ENCODE measurements around the gene ARHGAP4.

The ARHGAP4 gene

GRCh38 chrX:153927922-153928760 lies 2.1 kb upstream of the ARHGAP4 start:
- Histone ChIP-seq H3K14ac (ENCODE audit: low read length) (no peak overlapping the region), H3K36me3 (replicated peaks in 1 of 2; ENCODE audit: control insufficient read depth in 2 of 2, insufficient read depth in 2 of 2, low read length in 2 of 2) (peaks cover 10 to 39% of the 10 kb centered on the region in 2 donors), H3K79me1 (ENCODE audit: low read depth, low read length) (no peaks in the 10 kb centered on the region), H2AK5ac (ENCODE audit: low read depth, low read length) (peak overlapping the region; percentile 89), H2BK120ac (ENCODE audit: low read depth, low read length) (no peak overlapping the region), H3K27me3 (ENCODE audit: control insufficient read depth in 3 of 3, insufficient read depth in 3 of 3, low read depth in 1 of 3, low read length in 3 of 3) (peaks cover 0 to 36% (median 5%) of the 10 kb centered on the region in 3 experiments), H3K18ac (ENCODE audit: low read length) (peak overlapping the region; percentile 98), H3K4me2 (ENCODE audit: insufficient read depth, low read length, poor library complexity, severe bottlenecking) (peak overlapping the region; percentile 51), H4K8ac (ENCODE audit: low read depth, low read length) (no peak overlapping the region), H3K27ac (replicated peaks; ENCODE audit: low read length) (peak overlapping the region; percentile 97), H2BK5ac (ENCODE audit: low read length) (peak overlapping the region; percentile 93), H2AFZ (ENCODE audit: low read length) (peak overlapping the region; percentile 52), H2BK12ac (ENCODE audit: low read length) (no peak overlapping the region), H3K4ac (ENCODE audit: low read length) (peak overlapping the region; percentile 6), H3K23ac (ENCODE audit: low read depth, low read length, poor library complexity) (no peak overlapping the region), H3K4me3 (ENCODE audit: low read length in 2 of 2) (peak overlapping the region; percentile 67 to 94), H3K9me3 (replicated peaks in 1 of 2; ENCODE audit: control insufficient read depth in 2 of 2, insufficient read depth in 1 of 2, low read depth in 1 of 2, low read length in 2 of 2) (no peaks in the 10 kb centered on the region), H3K4me1 (ENCODE audit: control insufficient read depth in 2 of 2, insufficient read depth in 1 of 2, low read depth in 1 of 2, low read length in 2 of 2) (peaks cover 11 to 17% of the 10 kb centered on the region in 2 donors), H2BK15ac (ENCODE audit: low read length) (no peak overlapping the region), H3K9ac (ENCODE audit: low read depth, low read length, poor library complexity) (peak overlapping the region; percentile 86), H4K91ac (ENCODE audit: low read depth, low read length, poor library complexity) (no peak overlapping the region)
- peak; percentile 90 for DNase-seq (ENCODE audit: low spot score)
- no CpG with 5 or more reads among the region's 76 CpGs for WGBS, 2 donors (ENCODE audit: extremely low coverage in 2 of 2, insufficient read length in 2 of 2, insufficient replicate concordance in 1 of 2)

GRCh38 chrX:153927672-153927921 lies 1.5 kb upstream of the ARHGAP4 start:
- Histone ChIP-seq H2AK5ac (ENCODE audit: low read depth, low read length) (peak overlapping the region; percentile 89), H3K9me3 (replicated peaks in 1 of 2; ENCODE audit: control insufficient read depth in 2 of 2, insufficient read depth in 1 of 2, low read depth in 1 of 2, low read length in 2 of 2) (no peaks in the 10 kb centered on the region), H3K27ac (replicated peaks; ENCODE audit: low read length) (peak overlapping the region; percentile 97), H3K79me1 (ENCODE audit: low read depth, low read length) (no peaks in the 10 kb centered on the region), H3K4me1 (ENCODE audit: control insufficient read depth in 2 of 2, insufficient read depth in 1 of 2, low read depth in 1 of 2, low read length in 2 of 2) (peaks cover 11 to 17% of the 10 kb centered on the region in 2 donors), H3K27me3 (ENCODE audit: control insufficient read depth in 3 of 3, insufficient read depth in 3 of 3, low read depth in 1 of 3, low read length in 3 of 3) (peaks cover 0 to 37% (median 5%) of the 10 kb centered on the region in 3 experiments), H3K4me3 (ENCODE audit: low read length in 2 of 2) (peak overlapping the region; percentile 67 to 94), H3K14ac (ENCODE audit: low read length) (no peak overlapping the region), H3K9ac (ENCODE audit: low read depth, low read length, poor library complexity) (peak overlapping the region; percentile 86), H3K4me2 (ENCODE audit: insufficient read depth, low read length, poor library complexity, severe bottlenecking) (peak overlapping the region; percentile 51), H3K36me3 (replicated peaks in 1 of 2; ENCODE audit: control insufficient read depth in 2 of 2, insufficient read depth in 2 of 2, low read length in 2 of 2) (peaks cover 9 to 34% of the 10 kb centered on the region in 2 donors), H2BK120ac (ENCODE audit: low read depth, low read length) (no peak overlapping the region), H4K91ac (ENCODE audit: low read depth, low read length, poor library complexity) (no peak overlapping the region), H2BK12ac (ENCODE audit: low read length) (peak overlapping the region; percentile 73), H3K23ac (ENCODE audit: low read depth, low read length, poor library complexity) (peak overlapping the region; percentile 65), H3K18ac (ENCODE audit: low read length) (peak overlapping the region; percentile 98), H2BK5ac (ENCODE audit: low read length) (peak overlapping the region; percentile 93), H2BK15ac (ENCODE audit: low read length) (no peak overlapping the region), H4K8ac (ENCODE audit: low read depth, low read length) (peak overlapping the region; percentile 72), H2AFZ (ENCODE audit: low read length) (peak overlapping the region; percentile 52), H3K4ac (ENCODE audit: low read length) (peak overlapping the region; percentile 23)
- no CpG with 5 or more reads among the region's 8 CpGs for WGBS, 2 donors (ENCODE audit: extremely low coverage in 2 of 2, insufficient read length in 2 of 2, insufficient replicate concordance in 1 of 2)
- no peak for DNase-seq (ENCODE audit: low spot score)

GRCh38 chrX:153926858-153927671 lies 1.0 kb upstream of the ARHGAP4 start:
- H2AK5ac ChIP-seq (ENCODE audit: low read depth, low read length): peak overlapping the region; percentile 89
- peak overlapping the region; percentile 86 for H3K9ac ChIP-seq (ENCODE audit: low read depth, low read length, poor library complexity)
- H3K14ac ChIP-seq (ENCODE audit: low read length): no peak overlapping the region
- peak overlapping the region; percentile 89 for H3K23ac ChIP-seq (ENCODE audit: low read depth, low read length, poor library complexity)
- H4K8ac ChIP-seq (ENCODE audit: low read depth, low read length): peak overlapping the region; percentile 72
- H2BK5ac ChIP-seq (ENCODE audit: low read length): peak overlapping the region; percentile 93
- no peak overlapping the region for H2BK15ac ChIP-seq (ENCODE audit: low read length)
- no peak overlapping the region for H2BK120ac ChIP-seq (ENCODE audit: low read depth, low read length)
- no peak overlapping the region for H4K91ac ChIP-seq (ENCODE audit: low read depth, low read length, poor library complexity)
- peak overlapping the region; percentile 98 for H3K18ac ChIP-seq (ENCODE audit: low read length)
- H2AFZ ChIP-seq (ENCODE audit: low read length): peak overlapping the region; percentile 38
- H3K4ac ChIP-seq (ENCODE audit: low read length): peak overlapping the region; percentile 23
- peaks cover 9 to 28% of the 10 kb centered on the region in 2 donors for H3K36me3 ChIP-seq (replicated peaks in 1 of 2; ENCODE audit: control insufficient read depth in 2 of 2, insufficient read depth in 2 of 2, low read length in 2 of 2)
- peaks cover 0 to 39% (median 5%) of the 10 kb centered on the region in 3 experiments for H3K27me3 ChIP-seq (ENCODE audit: control insufficient read depth in 3 of 3, insufficient read depth in 3 of 3, low read depth in 1 of 3, low read length in 3 of 3)
- WGBS, 2 donors (ENCODE audit: extremely low coverage in 2 of 2, insufficient read length in 2 of 2, insufficient replicate concordance in 1 of 2): no CpG with 5 or more reads among the region's 31 CpGs
- peak overlapping the region; percentile 51 for H3K4me2 ChIP-seq (ENCODE audit: insufficient read depth, low read length, poor library complexity, severe bottlenecking)
- H3K4me1 ChIP-seq (ENCODE audit: control insufficient read depth in 2 of 2, insufficient read depth in 1 of 2, low read depth in 1 of 2, low read length in 2 of 2): peaks cover 11 to 18% of the 10 kb centered on the region in 2 donors
- H3K27ac ChIP-seq (replicated peaks; ENCODE audit: low read length): peak overlapping the region; percentile 97
- peak overlapping the region; percentile 73 for H2BK12ac ChIP-seq (ENCODE audit: low read length)
- H3K9me3 ChIP-seq (replicated peaks in 1 of 2; ENCODE audit: control insufficient read depth in 2 of 2, insufficient read depth in 1 of 2, low read depth in 1 of 2, low read length in 2 of 2): no peaks in the 10 kb centered on the region
- no peaks in the 10 kb centered on the region for H3K79me1 ChIP-seq (ENCODE audit: low read depth, low read length)
- peak overlapping the region; percentile 67 to 94 for H3K4me3 ChIP-seq (ENCODE audit: low read length in 2 of 2)
- no peak for DNase-seq (ENCODE audit: low spot score)

- Histone ChIP-seq H3K18ac (ENCODE audit: low read length) (peak overlapping the region; percentile 71), H2AK5ac (ENCODE audit: low read depth, low read length) (peak overlapping the region; percentile 63), H4K8ac (ENCODE audit: low read depth, low read length) (no peak overlapping the region), H2BK5ac (ENCODE audit: low read length) (no peak overlapping the region), H2BK12ac (ENCODE audit: low read length) (no peak overlapping the region), H3K27me3 (ENCODE audit: control insufficient read depth in 3 of 3, insufficient read depth in 3 of 3, low read depth in 1 of 3, low read length in 3 of 3) (peaks cover 0 to 39% (median 5%) of the 10 kb centered on the region in 3 experiments), H3K23ac (ENCODE audit: low read depth, low read length, poor library complexity) (peak overlapping the region; percentile 89), H3K4ac (ENCODE audit: low read length) (no peak overlapping the region), H3K9ac (ENCODE audit: low read depth, low read length, poor library complexity) (peak overlapping the region; percentile 44), H3K9me3 (replicated peaks in 1 of 2; ENCODE audit: control insufficient read depth in 2 of 2, insufficient read depth in 1 of 2, low read depth in 1 of 2, low read length in 2 of 2) (no peaks in the 10 kb centered on the region), H2AFZ (ENCODE audit: low read length) (peak overlapping the region; percentile 38), H3K14ac (ENCODE audit: low read length) (no peak overlapping the region), H3K79me1 (ENCODE audit: low read depth, low read length) (no peaks in the 10 kb centered on the region), H2BK120ac (ENCODE audit: low read depth, low read length) (no peak overlapping the region), H3K4me1 (ENCODE audit: control insufficient read depth in 2 of 2, insufficient read depth in 1 of 2, low read depth in 1 of 2, low read length in 2 of 2) (peaks cover 11 to 23% of the 10 kb centered on the region in 2 donors), H3K27ac (replicated peaks; ENCODE audit: low read length) (no peak overlapping the region), H3K4me3 (ENCODE audit: low read length in 2 of 2) (peak overlapping the region in 1 of 2 donors; percentile 67), H3K36me3 (replicated peaks in 1 of 2; ENCODE audit: control insufficient read depth in 2 of 2, insufficient read depth in 2 of 2, low read length in 2 of 2) (peaks cover 4 to 23% of the 10 kb centered on the region in 2 donors), H4K91ac (ENCODE audit: low read depth, low read length, poor library complexity) (no peak overlapping the region), H3K4me2 (ENCODE audit: insufficient read depth, low read length, poor library complexity, severe bottlenecking) (peak overlapping the region; percentile 49), H2BK15ac (ENCODE audit: low read length) (peak overlapping the region; percentile 37)
- WGBS, 2 donors (ENCODE audit: extremely low coverage in 2 of 2, insufficient read length in 2 of 2, insufficient replicate concordance in 1 of 2): no CpG with 5 or more reads among the region's 4 CpGs
- no peak for DNase-seq (ENCODE audit: low spot score)
Observed at GRCh38 chrX:153926552-153926857, 441 bp upstream of the ARHGAP4 start.
